B cell (primary cell): ENCODE measurements around the gene HOXA10. TPM values are rescaled to one million over a fixed set of nuclear protein-coding genes. Genes with fewer than 3 reads are reported as not detected.
A peak's percentile ranks its signal among the peaks of the same experiment; 100 is the strongest.

Source experiments
- ATAC-seq: fragments of 200-7000 bp; cut with Tn5 transposase; one replicate; pipeline ENCODE4 v1.10.0; 2021; ENCODE audit warnings: low read depth, mild to moderate bottlenecking, moderate number of reproducible peaks, moderate library complexity
- CTCF ChIA-PET: fragments of 350-600 bp; sonication (Branson Sonifier 250); formaldehyde crosslinking; loops from one replicate; lab custom pipeline; 2021; ENCODE audit warnings: antibody characterized with exemption, inconsistent platforms; lab: Charles Lee
- POLR2A ChIA-PET: fragments of 350-600 bp; sonication (Branson Sonifier 250); formaldehyde crosslinking; loops from one replicate; lab custom pipeline; 2021; ENCODE audit warnings: antibody characterized with exemption; lab: Charles Lee
- DNase-seq: peaks from one replicate; pipeline ENCODE4 v3.0.0; 2013
- H2AFZ ChIP-seq: 2 replicates; pipeline ENCODE4 v1.6.1; 2012; ENCODE audit warnings: mild to moderate bottlenecking, low read depth, low read length; ENCODE audit not compliant: insufficient read depth, poor library complexity, severe bottlenecking
- H3K27ac ChIP-seq, 2 donors: 1 replicate in 1 of 2; 2 replicates in 1 of 2; pipeline ENCODE4 v1.5.1; 2012 to 2013; ENCODE audit warnings: low read length in 2 of 2, mild to moderate bottlenecking in 2 of 2, moderate library complexity in 1 of 2
- H3K27me3 ChIP-seq, 4 experiments: fragments of 200-600 bp in 1 of 4; sonication (generic) in 1 of 4; replicated peaks in 1 of 4; 1 replicate in 2 of 4; 2 replicates in 2 of 4; pipeline versions ENCODE4 v1.6.1 to v1.7.0; 2013 to 2016; ENCODE audit warnings: low read length in 3 of 4, mild to moderate bottlenecking in 2 of 4, mixed read lengths in 1 of 4, moderate library complexity in 1 of 4; ENCODE audit not compliant: insufficient read depth in 4 of 4, control insufficient read depth in 3 of 4; ENCODE audit errors: control extremely low read depth in 1 of 4
- H3K36me3 ChIP-seq, 2 experiments: replicated peaks in 1 of 2; 1 replicate in 1 of 2; 2 replicates in 1 of 2; pipeline versions ENCODE4 v1.6.1 to v1.7.1; 2013; ENCODE audit warnings: low read length in 1 of 2; ENCODE audit not compliant: insufficient read depth in 2 of 2, control insufficient read depth in 1 of 2; ENCODE audit errors: control extremely low read depth in 1 of 2, extremely low read depth in 1 of 2
- H3K4me1 ChIP-seq, 2 donors: fragments of 200-600 bp in 1 of 2; sonication (generic) in 1 of 2; 1 replicate in 1 of 2; 2 replicates in 1 of 2; pipeline versions ENCODE4 v1.5.1 to v1.6.1; 2013 to 2017; ENCODE audit warnings: low read length in 2 of 2; ENCODE audit not compliant: control insufficient read depth in 2 of 2, insufficient read depth in 2 of 2
- H3K4me2 ChIP-seq: replicated peaks from 2 replicates; pipeline ENCODE3; 2012; ENCODE audit warnings: mild to moderate bottlenecking, low read depth, low read length; ENCODE audit not compliant: poor library complexity, severe bottlenecking
- H3K4me3 ChIP-seq, 5 experiments: fragments of 200-600 bp in 1 of 5; sonication (generic) in 1 of 5; 1 replicate in 3 of 5; 2 replicates in 2 of 5; pipeline versions ENCODE4 v1.5.1 to v1.7.0; 2011 to 2016; ENCODE audit warnings: low read length in 4 of 5, mild to moderate bottlenecking in 4 of 5, low read depth in 2 of 5, control low read depth in 1 of 5, moderate library complexity in 1 of 5; ENCODE audit not compliant: insufficient read depth in 1 of 5; ENCODE audit errors: control extremely low read depth in 1 of 5, extremely low read depth in 1 of 5
- H3K79me2 ChIP-seq: fragments of 200-600 bp; sonication (generic); one replicate; pipeline ENCODE4 v1.6.0; 2016; ENCODE audit warnings: low read length; ENCODE audit not compliant: control insufficient read depth, insufficient read depth
- H3K9ac ChIP-seq: fragments of 200-600 bp; sonication (generic); 2 replicates; pipeline ENCODE4 v1.6.1; 2017; ENCODE audit warnings: mild to moderate bottlenecking, low read length, moderate library complexity
- H3K9me3 ChIP-seq, 3 donors: one replicate each; pipeline versions ENCODE4 v1.6.1 to v1.7.1; 2013; ENCODE audit warnings: low read length in 2 of 3; ENCODE audit not compliant: control insufficient read depth in 2 of 3, insufficient read depth in 1 of 3; ENCODE audit errors: control extremely low read depth in 1 of 3
- H4K20me1 ChIP-seq: 2 replicates; pipeline ENCODE4 v1.6.0; 2012; ENCODE audit warnings: mild to moderate bottlenecking, low read length; ENCODE audit not compliant: insufficient read depth, control insufficient read depth, poor library complexity, severe bottlenecking
- H3K27ac Mint-ChIP-seq: one replicate; pipeline ENCODE4 v1.8.0; 2021; ENCODE audit warnings: mixed read lengths
- H3K27me3 Mint-ChIP-seq: one replicate; pipeline ENCODE4 v1.8.0; 2021; ENCODE audit warnings: mixed read lengths
- H3K4me1 Mint-ChIP-seq: one replicate; pipeline ENCODE4 v1.8.0; 2021; ENCODE audit warnings: mixed read lengths
- H3K4me3 Mint-ChIP-seq: one replicate; pipeline ENCODE4 v1.8.0; 2021; ENCODE audit warnings: mixed read lengths
- H3K9me3 Mint-ChIP-seq: one replicate; pipeline ENCODE4 v1.8.0; 2022; ENCODE audit warnings: mixed read lengths; ENCODE audit not compliant: insufficient read depth
- EZH2 ChIP-seq: IDR thresholded peaks from 2 replicates; pipeline ENCODE4 v1.6.1; 2012; ENCODE audit warnings: borderline replicate concordance, low read depth, mild to moderate bottlenecking, moderate library complexity, low read length; ENCODE audit not compliant: insufficient read depth, poor library complexity, severe bottlenecking
- WGBS: methylation state at CpG from one replicate; pipeline ENCODE4 v1.1.5; 2013; ENCODE audit warnings: missing lambda C conversion rate; ENCODE audit not compliant: insufficient coverage; 5-methylcytosine and 5-hydroxymethylcytosine counted together
- intact Hi-C: fragments of 100-400 bp; cut with micrococcal nuclease; formaldehyde crosslinking; loops from one replicate; pipeline ENCODE4 v1.10.0; 2022
- polyA plus RNA-seq: library from polyadenylated mRNA; depleted of rRNA; stranded (reverse); fragments of >200 nt; gene quantifications from 2 replicates; pipeline ENCODE4 v1.2.3, GENCODE V29; 2012
- total RNA-seq, 2 donors: library from RNA; stranded (reverse); fragments of 120-200 nt in 1 of 2; gene quantifications; 1 replicate in 1 of 2; 2 replicates in 1 of 2; pipeline versions ENCODE4 v1.2.3 to v1.2.4, GENCODE V29; 2013 to 2022
- TF ChIP-seq, protein P1 (sequence below): fragments of 200-600 bp; IDR thresholded peaks from one replicate; pipeline ENCODE4 v1.8.0; 2022; ENCODE audit warnings: antibody characterized with exemption, mild to moderate bottlenecking

HOXA10 gene
- total and polyA plus RNA-seq, 2 donors (not counting 1 experiment from before 2014, with no cell fraction given): not detected

DNA sequence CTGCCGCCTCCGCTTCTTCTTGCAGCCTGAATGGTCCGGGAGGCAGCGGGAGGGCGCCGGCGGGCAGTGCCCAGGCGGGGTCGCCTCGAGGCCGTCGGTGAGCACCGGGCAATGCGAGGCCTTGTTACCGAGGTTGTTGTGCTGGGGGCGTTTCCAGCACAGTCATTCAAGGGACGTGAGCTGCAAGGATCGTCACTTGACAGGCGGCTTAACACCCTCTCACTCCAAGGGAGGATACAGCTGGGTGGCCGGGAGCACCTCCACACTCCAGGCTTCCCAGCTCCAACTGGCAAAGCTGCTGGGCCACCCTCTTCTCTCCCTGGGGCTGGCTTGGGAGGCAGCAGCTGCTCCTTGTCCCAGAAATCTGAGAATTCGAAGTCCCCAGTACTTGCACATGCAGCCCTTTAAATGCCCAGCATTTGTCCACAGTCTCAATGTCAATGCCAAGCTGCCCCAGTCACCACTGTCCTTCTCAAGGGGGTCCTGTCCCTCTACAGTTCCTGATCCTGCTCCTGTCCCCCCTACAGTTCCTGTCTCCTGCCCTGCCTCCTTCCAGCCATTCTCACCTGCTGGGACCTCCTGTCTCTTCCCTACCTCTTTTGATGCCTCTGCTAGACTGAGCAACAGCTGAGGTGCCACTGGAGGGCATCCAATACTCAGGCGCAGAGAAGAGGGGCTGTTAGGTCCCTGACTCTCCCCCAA, 15.3 kb upstream of the HOXA10 start:
- H3K4me2 ChIP-seq: peak overlapping the region; percentile 56
- peaks cover 55 to 77% of the 10 kb centered on the region in 2 donors for H3K4me1 ChIP-seq
- intact Hi-C loops: loop anchor here (5.0 kb wide), 1 partner anchor 37 kb away; the partner anchor contains the start of gene HOXA3
- peaks cover 0 to 98% (median 84%) of the 10 kb centered on the region in 4 experiments for H3K27me3 ChIP-seq
- no peak overlapping the region for H3K4me3 ChIP-seq
- ChIA-PET POLR2A (no interaction called here), CTCF (interaction anchor here (5.9 kb wide), 1 partner anchor 28 kb away, joined by 28 read pairs; no protein-coding TSS in a partner anchor)
- H2AFZ ChIP-seq: no peak overlapping the region
- H3K27ac ChIP-seq: no peak overlapping the region
- Mint-ChIP-seq H3K4me3 (peak overlapping the region; percentile 48), H3K27ac (peak overlapping the region; percentile 47), H3K4me1 (peaks cover 47% of the 10 kb centered on the region), H3K27me3 (peaks cover 88% of the 10 kb centered on the region), H3K9me3 (no peaks in the 10 kb centered on the region)
- H3K79me2 ChIP-seq: no peaks in the 10 kb centered on the region
- DNase-seq (peak; percentile 14), ATAC-seq (no peak)
- WGBS: 21% methylated on average over 22 of the region's 22 CpGs
- H4K20me1 ChIP-seq: no peaks in the 10 kb centered on the region
- H3K36me3 ChIP-seq: no peaks in the 10 kb centered on the region
- TF ChIP-seq, protein P1, sequence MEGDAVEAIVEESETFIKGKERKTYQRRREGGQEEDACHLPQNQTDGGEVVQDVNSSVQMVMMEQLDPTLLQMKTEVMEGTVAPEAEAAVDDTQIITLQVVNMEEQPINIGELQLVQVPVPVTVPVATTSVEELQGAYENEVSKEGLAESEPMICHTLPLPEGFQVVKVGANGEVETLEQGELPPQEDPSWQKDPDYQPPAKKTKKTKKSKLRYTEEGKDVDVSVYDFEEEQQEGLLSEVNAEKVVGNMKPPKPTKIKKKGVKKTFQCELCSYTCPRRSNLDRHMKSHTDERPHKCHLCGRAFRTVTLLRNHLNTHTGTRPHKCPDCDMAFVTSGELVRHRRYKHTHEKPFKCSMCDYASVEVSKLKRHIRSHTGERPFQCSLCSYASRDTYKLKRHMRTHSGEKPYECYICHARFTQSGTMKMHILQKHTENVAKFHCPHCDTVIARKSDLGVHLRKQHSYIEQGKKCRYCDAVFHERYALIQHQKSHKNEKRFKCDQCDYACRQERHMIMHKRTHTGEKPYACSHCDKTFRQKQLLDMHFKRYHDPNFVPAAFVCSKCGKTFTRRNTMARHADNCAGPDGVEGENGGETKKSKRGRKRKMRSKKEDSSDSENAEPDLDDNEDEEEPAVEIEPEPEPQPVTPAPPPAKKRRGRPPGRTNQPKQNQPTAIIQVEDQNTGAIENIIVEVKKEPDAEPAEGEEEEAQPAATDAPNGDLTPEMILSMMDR: no peak
- no peak for TF ChIP-seq EZH2
- no peak overlapping the region for H3K9ac ChIP-seq
- H3K9me3 ChIP-seq: peaks cover 0 to 76% (median 9%) of the 10 kb centered on the region in 3 donors
